Activated T-helper 1 cell treated with anti-CD3 and anti-CD28 coated beads, Interleukin-12 subunit alpha, Interleukin-12 subunit beta, Interleukin-2, Interleukin-4 antibody, amounts not matched to agents 30 ng/mL and 10 ng/mL and 1 ng/mL, durations not matched to agents 14 hours and 24 hours and 36 hours (primary cell): ENCODE data around the gene ALOX5. TPM values are rescaled to one million over a fixed set of nuclear protein-coding genes. Genes with fewer than 3 reads are reported as not detected.
A peak's percentile ranks its signal among the peaks of the same experiment; 100 is the strongest.
"Not testable (repeated sequence)": the region's sequence is repeated elsewhere in the genome, so short reads cannot be mapped to it uniquely, and the experiment has no call there.

ENCODE experiments used
- DNase-seq: peaks from one replicate; pipeline ENCODE4 v3.0.0; 2021; ENCODE audit warnings: low spot score
- H3K27ac Mint-ChIP-seq: one replicate; pipeline ENCODE4 v1.8.0; 2021; ENCODE audit warnings: mild to moderate bottlenecking, mixed read lengths
- H3K27me3 Mint-ChIP-seq: one replicate; pipeline ENCODE4 v1.8.0; 2022; ENCODE audit warnings: mild to moderate bottlenecking, moderate library complexity, mixed read lengths; ENCODE audit not compliant: insufficient read depth
- H3K36me3 Mint-ChIP-seq: one replicate; pipeline ENCODE4 v1.8.0; 2021; ENCODE audit warnings: low read depth, mixed read lengths
- H3K4me1 Mint-ChIP-seq: one replicate; pipeline ENCODE4 v1.8.0; 2021; ENCODE audit warnings: low read depth, mixed read lengths
- H3K4me3 Mint-ChIP-seq: one replicate; pipeline ENCODE4 v1.8.0; 2021; ENCODE audit warnings: mild to moderate bottlenecking, moderate library complexity, mixed read lengths
- H3K9me3 Mint-ChIP-seq: one replicate; pipeline ENCODE4 v1.8.0; 2021; ENCODE audit warnings: mixed read lengths
- intact Hi-C: fragments of 100-400 bp; cut with micrococcal nuclease; formaldehyde crosslinking; loops from one replicate; pipeline ENCODE4 v1.15.1; 2024
- total RNA-seq: library from RNA; stranded (reverse); gene quantifications from 2 replicates; pipeline ENCODE4 v1.2.3, GENCODE V29; 2022

The ALOX5 gene
- total RNA-seq, 1 donor from 2014 or later = 2.9 TPM

GRCh38 chr10:45361983-45362799 lies 11.8 kb upstream of the ALOX5 start:
- H3K4me3 Mint-ChIP-seq, intact Hi-C loops, H3K27ac Mint-ChIP-seq, H3K9me3 Mint-ChIP-seq: not testable (repeated sequence)
- Mint-ChIP-seq H3K27me3 (peaks cover 52% of the 10 kb centered on the region), H3K36me3 (peaks cover 10% of the 10 kb centered on the region), H3K4me1 (peaks cover 20% of the 10 kb centered on the region)
- DNase-seq = peak; percentile 24

GRCh38 chr10:45367643-45368042 lies 6.4 kb upstream of the ALOX5 start:
- H3K4me1 Mint-ChIP-seq, H3K27ac Mint-ChIP-seq, H3K36me3 Mint-ChIP-seq, DNase-seq, H3K9me3 Mint-ChIP-seq, intact Hi-C loops, H3K4me3 Mint-ChIP-seq: not testable (repeated sequence)
- peaks cover 74% of the 10 kb centered on the region for H3K27me3 Mint-ChIP-seq

- peaks cover 76% of the 10 kb centered on the region for H3K27me3 Mint-ChIP-seq
- intact Hi-C loops = no loop called here
- DNase-seq = no peak
- no peak overlapping the region for H3K4me3 Mint-ChIP-seq
- no peaks in the 10 kb centered on the region for H3K36me3 Mint-ChIP-seq
- no peak overlapping the region for H3K27ac Mint-ChIP-seq
- no peaks in the 10 kb centered on the region for H3K9me3 Mint-ChIP-seq
- H3K4me1 Mint-ChIP-seq = peaks cover 6% of the 10 kb centered on the region
Observed at GRCh38 chr10:45368181-45368580, 5.8 kb upstream of the ALOX5 start.

GRCh38 chr10:45370202-45370955 lies 3.6 kb upstream of the ALOX5 start:
- DNase-seq = no peak
- Mint-ChIP-seq H3K27ac (no peak overlapping the region), H3K9me3 (no peaks in the 10 kb centered on the region), H3K4me1 (peaks cover 20% of the 10 kb centered on the region), H3K27me3 (peaks cover 66% of the 10 kb centered on the region), H3K4me3 (no peak overlapping the region), H3K36me3 (peaks cover 2% of the 10 kb centered on the region)
- intact Hi-C loops = loop anchor here (5.0 to 10.0 kb wide), 3 partner anchors 302 to 654 kb away; partner anchors contain the start of genes ZFAND4 and ZNF22

- no peak overlapping the region for H3K27ac Mint-ChIP-seq
- DNase-seq = no peak
- H3K4me3 Mint-ChIP-seq = no peak overlapping the region
- peaks cover 65% of the 10 kb centered on the region for H3K27me3 Mint-ChIP-seq
- peaks cover 31% of the 10 kb centered on the region for H3K4me1 Mint-ChIP-seq
- no peaks in the 10 kb centered on the region for H3K9me3 Mint-ChIP-seq
- intact Hi-C loops = loop anchor here (5.0 to 10.0 kb wide), 3 partner anchors 301 to 653 kb away; partner anchors contain the start of genes ZFAND4 and ZNF22
- H3K36me3 Mint-ChIP-seq = peaks cover 2% of the 10 kb centered on the region
Observed at GRCh38 chr10:45371560-45371959, 2.5 kb upstream of the ALOX5 start.

- intact Hi-C loops = loop anchor here (5.0 to 10.0 kb wide), 3 partner anchors 300 to 652 kb away; partner anchors contain the start of genes ZFAND4 and ZNF22
- DNase-seq = no peak
- H3K4me3 Mint-ChIP-seq = peak overlapping the region; percentile 81
- no peak overlapping the region for H3K27ac Mint-ChIP-seq
- H3K9me3 Mint-ChIP-seq = no peaks in the 10 kb centered on the region
- peaks cover 37% of the 10 kb centered on the region for H3K4me1 Mint-ChIP-seq
- H3K27me3 Mint-ChIP-seq = peaks cover 64% of the 10 kb centered on the region
- H3K36me3 Mint-ChIP-seq = peaks cover 2% of the 10 kb centered on the region
Observed at GRCh38 chr10:45372251-45372951, 1.6 kb upstream of the ALOX5 start.

- Mint-ChIP-seq H3K27ac (no peak overlapping the region), H3K36me3 (peaks cover 2% of the 10 kb centered on the region), H3K4me1 (peaks cover 37% of the 10 kb centered on the region), H3K9me3 (no peaks in the 10 kb centered on the region), H3K27me3 (peaks cover 64% of the 10 kb centered on the region), H3K4me3 (peak overlapping the region; percentile 87)
- peak; percentile 26 for DNase-seq
- intact Hi-C loops = loop anchor here (1.0 to 10.0 kb wide), 5 partner anchors 20 to 652 kb away; partner anchors contain the start of genes ZFAND4 and ZNF22
Observed at GRCh38 chr10:45373003-45373575, 927 bp upstream of the ALOX5 start.

- Mint-ChIP-seq H3K36me3 (peaks cover 2% of the 10 kb centered on the region), H3K27ac (no peak overlapping the region), H3K9me3 (no peaks in the 10 kb centered on the region), H3K4me1 (peaks cover 37% of the 10 kb centered on the region), H3K4me3 (peak overlapping the region; percentile 76), H3K27me3 (peaks cover 52% of the 10 kb centered on the region)
- intact Hi-C loops = loop anchor here (2.0 to 10.0 kb wide), 4 partner anchors 124 to 650 kb away; partner anchors contain the start of genes ZFAND4 and ZNF22
- DNase-seq = peak; percentile 8
Observed at GRCh38 chr10:45374350-45375052, 485 bp downstream of the ALOX5 start.

- DNase-seq = no peak
- Mint-ChIP-seq H3K4me1 (peaks cover 37% of the 10 kb centered on the region), H3K36me3 (peaks cover 2% of the 10 kb centered on the region), H3K4me3 (peak overlapping the region; percentile 76), H3K27me3 (peaks cover 46% of the 10 kb centered on the region), H3K9me3 (no peaks in the 10 kb centered on the region), H3K27ac (no peak overlapping the region)
- intact Hi-C loops = loop anchor here (2.0 to 10.0 kb wide), 3 partner anchors 124 to 650 kb away; partner anchors contain the start of gene ZNF22
Observed at GRCh38 chr10:45375101-45375500, 1.1 kb downstream of the ALOX5 start.

- Mint-ChIP-seq H3K4me1 (peaks cover 37% of the 10 kb centered on the region), H3K9me3 (no peaks in the 10 kb centered on the region), H3K27me3 (peaks cover 39% of the 10 kb centered on the region), H3K4me3 (peak overlapping the region; percentile 76), H3K27ac (no peak overlapping the region), H3K36me3 (peaks cover 2% of the 10 kb centered on the region)
- DNase-seq = no peak
- intact Hi-C loops = loop anchor here (2.0 to 10.0 kb wide), 3 partner anchors 125 to 649 kb away; partner anchors contain the start of gene ZNF22
Observed at GRCh38 chr10:45375716-45376231, 1.8 kb downstream of the ALOX5 start.

- Mint-ChIP-seq H3K9me3 (no peaks in the 10 kb centered on the region), H3K27me3 (peaks cover 36% of the 10 kb centered on the region), H3K4me1 (peaks cover 37% of the 10 kb centered on the region), H3K4me3 (no peak overlapping the region), H3K27ac (no peak overlapping the region), H3K36me3 (peaks cover 2% of the 10 kb centered on the region)
- intact Hi-C loops = loop anchor here (10.0 kb wide), 2 partner anchors 372 to 648 kb away; partner anchors contain the start of gene ZNF22
- DNase-seq = no peak
Observed at GRCh38 chr10:45376371-45376801, 2.4 kb downstream of the ALOX5 start.
